Colonic mucosa (tissue), 4 donors: Measurements from ENCODE around the gene VSTM1. TPM values are rescaled to one million over a fixed set of nuclear protein-coding genes. Genes with fewer than 3 reads are reported as not detected.

ENCODE experiments used
- DNase-seq: peaks from one replicate; pipeline ENCODE4 v3.0.0-alpha.2; 2020
- H3K27ac ChIP-seq: fragments of 200-600 bp; one replicate; pipeline ENCODE4 v1.8.0; 2021
- H3K27me3 ChIP-seq: fragments of 200-600 bp; one replicate; pipeline ENCODE4 v1.8.0; 2021
- H3K36me3 ChIP-seq: fragments of 200-600 bp; one replicate; pipeline ENCODE4 v1.8.0; 2021
- H3K4me1 ChIP-seq: fragments of 200-600 bp; one replicate; pipeline ENCODE4 v1.8.0; 2021; ENCODE audit warnings: mild to moderate bottlenecking
- H3K4me3 ChIP-seq: fragments of 200-600 bp; one replicate; pipeline ENCODE4 v1.8.0; 2021
- H3K9ac ChIP-seq, 2 donors: one replicate each; pipeline ENCODE4 v1.7.0; 2013; ENCODE audit warnings: control low read depth in 2 of 2, low read depth in 2 of 2, low read length in 2 of 2
- H3K9me3 ChIP-seq: fragments of 200-600 bp; one replicate; pipeline ENCODE4 v1.8.0; 2021
- intact Hi-C: fragments of 100-400 bp; cut with DNase I; formaldehyde crosslinking; loops from one replicate; pipeline ENCODE4 v1.14.1; 2022
- total RNA-seq, 2 donors: library from RNA; stranded (reverse); fragmentation: NEBNext Ultra II Directional in 1 of 2; extraction: Animal tissue kit (Norgen Biotek cat#: 25700) in 1 of 2; gene quantifications; one replicate each; pipeline ENCODE4 v1.2.1, GENCODE V29; 2021
- TF ChIP-seq, protein P1 (sequence below): fragments of 200-600 bp; IDR thresholded peaks from one replicate; pipeline ENCODE4 v1.8.0; 2022; ENCODE audit warnings: antibody characterized with exemption, mild to moderate bottlenecking
- donor health status: healthy.
- donor health status: DM: no; HTN: no; CAD: no.
- donor health status: DM: no; HTN: no; CAD: no.

The VSTM1 gene
- total RNA-seq, 2 donors from 2014 or later, result not detected

DNA sequence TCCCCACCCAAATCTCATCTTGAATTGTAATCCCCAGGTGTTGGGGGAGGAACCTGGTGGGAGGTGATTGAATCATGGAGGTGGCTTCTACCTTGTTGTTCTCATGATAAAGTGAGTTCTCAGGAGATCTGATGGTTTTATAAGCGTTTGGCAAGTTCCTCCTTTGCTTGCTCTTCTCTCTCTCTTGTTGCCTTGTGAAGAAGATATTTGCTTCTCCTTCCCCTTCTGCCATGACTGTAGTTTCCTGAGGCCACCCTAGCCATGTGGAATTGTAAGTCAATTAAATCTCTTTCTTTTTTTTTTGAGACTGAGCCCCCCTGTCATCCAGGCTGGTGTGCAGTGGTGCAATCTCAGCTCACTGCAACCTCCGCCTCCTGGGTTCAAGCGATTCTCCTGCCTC is 34.4 kb downstream of the VSTM1 start:
- Histone ChIP-seq H3K36me3 (no peaks in the 10 kb centered on the region), H3K4me1 (no peaks in the 10 kb centered on the region), H3K27ac (no peak overlapping the region), H3K4me3 (no peak overlapping the region), H3K9ac (no peak overlapping the region), H3K27me3 (no peaks in the 10 kb centered on the region), H3K9me3 (no peaks in the 10 kb centered on the region)
- TF ChIP-seq, protein P1, sequence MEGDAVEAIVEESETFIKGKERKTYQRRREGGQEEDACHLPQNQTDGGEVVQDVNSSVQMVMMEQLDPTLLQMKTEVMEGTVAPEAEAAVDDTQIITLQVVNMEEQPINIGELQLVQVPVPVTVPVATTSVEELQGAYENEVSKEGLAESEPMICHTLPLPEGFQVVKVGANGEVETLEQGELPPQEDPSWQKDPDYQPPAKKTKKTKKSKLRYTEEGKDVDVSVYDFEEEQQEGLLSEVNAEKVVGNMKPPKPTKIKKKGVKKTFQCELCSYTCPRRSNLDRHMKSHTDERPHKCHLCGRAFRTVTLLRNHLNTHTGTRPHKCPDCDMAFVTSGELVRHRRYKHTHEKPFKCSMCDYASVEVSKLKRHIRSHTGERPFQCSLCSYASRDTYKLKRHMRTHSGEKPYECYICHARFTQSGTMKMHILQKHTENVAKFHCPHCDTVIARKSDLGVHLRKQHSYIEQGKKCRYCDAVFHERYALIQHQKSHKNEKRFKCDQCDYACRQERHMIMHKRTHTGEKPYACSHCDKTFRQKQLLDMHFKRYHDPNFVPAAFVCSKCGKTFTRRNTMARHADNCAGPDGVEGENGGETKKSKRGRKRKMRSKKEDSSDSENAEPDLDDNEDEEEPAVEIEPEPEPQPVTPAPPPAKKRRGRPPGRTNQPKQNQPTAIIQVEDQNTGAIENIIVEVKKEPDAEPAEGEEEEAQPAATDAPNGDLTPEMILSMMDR, result no peak
- no peak for DNase-seq
- intact Hi-C loops, result loop anchor here (10.0 kb wide), 1 partner anchor 224 kb away; no protein-coding TSS in a partner anchor

- no peaks in the 10 kb centered on the region for H3K9me3 ChIP-seq
- intact Hi-C loops, result loop anchor here (10.0 kb wide), 1 partner anchor 222 kb away; no protein-coding TSS in a partner anchor
- H3K9ac ChIP-seq, result no peak overlapping the region
- H3K4me1 ChIP-seq, result no peaks in the 10 kb centered on the region
- TF ChIP-seq, protein P1, result no peak
- no peaks in the 10 kb centered on the region for H3K27me3 ChIP-seq
- DNase-seq, result no peak
- H3K27ac ChIP-seq, result no peak overlapping the region
- H3K36me3 ChIP-seq, result no peaks in the 10 kb centered on the region
- no peak overlapping the region for H3K4me3 ChIP-seq
Measured at GRCh38 chr19:54026656-54027055, 37.0 kb downstream of the VSTM1 start.

DNA sequence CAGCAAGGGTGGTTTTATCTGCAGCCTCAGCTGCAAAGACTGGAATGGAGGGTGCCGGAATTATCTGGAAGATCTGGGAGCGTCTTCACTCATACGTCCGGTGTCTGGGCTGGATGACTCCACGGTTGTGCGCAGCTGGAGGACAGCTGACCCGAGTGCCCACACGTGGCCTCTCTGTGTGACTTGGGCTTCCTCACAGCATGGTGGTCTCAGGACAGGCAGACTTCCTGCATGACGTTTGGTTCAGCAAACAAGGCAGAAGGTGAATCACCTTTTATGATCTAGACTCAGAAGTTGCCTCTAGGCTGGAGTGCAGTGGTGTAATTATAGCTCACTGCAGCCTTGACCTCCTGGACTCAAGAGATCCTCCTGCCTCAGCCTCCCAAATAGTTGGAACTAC is 39.0 kb downstream of the VSTM1 start:
- TF ChIP-seq, protein P1, result no peak
- H3K36me3 ChIP-seq, result no peaks in the 10 kb centered on the region
- no peak for DNase-seq
- no peaks in the 10 kb centered on the region for H3K4me1 ChIP-seq
- H3K27ac ChIP-seq, result no peak overlapping the region
- H3K9me3 ChIP-seq, result no peaks in the 10 kb centered on the region
- H3K27me3 ChIP-seq, result no peaks in the 10 kb centered on the region
- no peak overlapping the region for H3K9ac ChIP-seq
- intact Hi-C loops, result loop anchor here (5.0 to 10.0 kb wide), 3 partner anchors 117 to 220 kb away; partner anchors contain the start of gene CACNG7
- H3K4me3 ChIP-seq, result no peak overlapping the region

DNA sequence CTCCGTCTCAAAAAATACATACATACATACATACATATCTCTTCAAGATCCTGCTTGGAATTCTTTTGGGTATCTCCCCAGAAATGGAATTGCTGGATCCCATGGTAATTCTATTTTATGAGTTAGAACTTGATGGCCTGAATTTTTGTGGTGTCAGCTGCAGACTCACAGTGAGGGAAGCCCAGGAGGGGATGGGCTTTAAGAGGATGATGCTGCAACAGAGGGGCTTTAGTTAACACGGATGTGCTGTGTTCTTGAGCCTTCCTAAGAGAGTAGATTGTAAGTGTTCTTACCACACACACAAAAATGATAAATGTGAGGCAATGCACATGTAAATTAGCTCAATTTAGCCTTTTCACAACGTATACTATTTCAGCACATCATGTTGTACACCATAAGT is 40.5 kb downstream of the VSTM1 start:
- H3K27ac ChIP-seq, result no peak overlapping the region
- TF ChIP-seq, protein P1, result no peak
- H3K4me3 ChIP-seq, result no peak overlapping the region
- intact Hi-C loops, result loop anchor here (5.0 to 10.0 kb wide), 3 partner anchors 116 to 218 kb away; partner anchors contain the start of gene CACNG7
- no peaks in the 10 kb centered on the region for H3K27me3 ChIP-seq
- H3K9ac ChIP-seq, result no peak overlapping the region
- no peak for DNase-seq
- no peaks in the 10 kb centered on the region for H3K4me1 ChIP-seq
- H3K9me3 ChIP-seq, result no peaks in the 10 kb centered on the region
- no peaks in the 10 kb centered on the region for H3K36me3 ChIP-seq

- no peaks in the 10 kb centered on the region for H3K9me3 ChIP-seq
- H3K4me3 ChIP-seq, result no peak overlapping the region
- no peaks in the 10 kb centered on the region for H3K27me3 ChIP-seq
- TF ChIP-seq, protein P1, result no peak
- no peaks in the 10 kb centered on the region for H3K4me1 ChIP-seq
- H3K9ac ChIP-seq, result no peak overlapping the region
- no peaks in the 10 kb centered on the region for H3K36me3 ChIP-seq
- intact Hi-C loops, result loop anchor here (5.0 to 10.0 kb wide), 3 partner anchors 115 to 217 kb away; partner anchors contain the start of gene CACNG7
- H3K27ac ChIP-seq, result no peak overlapping the region
- DNase-seq, result no peak
Measured at GRCh38 chr19:54021932-54022331, 41.8 kb downstream of the VSTM1 start.
